CD4-positive, alpha-beta T cell treated with Interleukin-17A for 1 hour (primary cell): Measurements from ENCODE around the gene MACO1.
"Not testable (repeated sequence)": the region's sequence is repeated elsewhere in the genome, so short reads cannot be mapped to it uniquely, and the experiment has no call there.

Experiments
- DNase-seq: peaks from one replicate; pipeline ENCODE4 v3.0.0-alpha.2; 2020

MACO1 gene

DNA sequence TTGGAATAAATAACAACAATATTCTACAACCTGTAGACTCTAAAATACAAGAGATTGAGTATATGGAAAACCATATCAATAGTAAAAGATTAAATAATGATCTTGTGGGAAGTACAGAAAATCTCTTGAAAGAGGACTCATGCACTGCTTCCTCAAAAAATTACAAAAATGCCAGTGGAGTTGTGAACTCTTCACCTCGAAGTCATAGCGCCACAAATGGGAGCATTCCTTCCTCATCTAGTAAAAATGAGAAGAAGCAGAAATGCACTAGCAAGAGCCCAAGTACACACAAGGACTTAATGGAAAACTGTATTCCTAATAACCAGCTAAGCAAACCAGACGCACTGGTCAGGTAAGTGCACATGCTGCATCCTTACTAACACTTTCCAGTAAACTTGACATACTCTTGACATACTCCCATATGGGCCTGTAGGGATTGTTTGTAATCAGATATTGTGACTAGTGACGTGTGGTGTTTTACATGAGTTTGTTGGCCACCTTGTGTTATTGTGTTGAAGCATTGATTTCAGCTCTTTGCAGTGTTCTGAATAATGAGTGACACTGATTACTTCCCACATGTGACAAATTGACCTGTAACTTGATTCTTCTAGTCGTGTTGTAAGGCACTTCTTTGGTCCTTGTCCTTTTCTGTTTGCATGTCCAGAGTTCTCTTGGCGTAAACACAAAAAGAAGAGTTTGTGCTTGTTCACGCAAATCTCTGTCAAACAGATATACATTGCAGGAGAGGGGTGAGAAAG is 28.0 kb downstream of the MACO1 start:
- DNase-seq, result no peak

DNA sequence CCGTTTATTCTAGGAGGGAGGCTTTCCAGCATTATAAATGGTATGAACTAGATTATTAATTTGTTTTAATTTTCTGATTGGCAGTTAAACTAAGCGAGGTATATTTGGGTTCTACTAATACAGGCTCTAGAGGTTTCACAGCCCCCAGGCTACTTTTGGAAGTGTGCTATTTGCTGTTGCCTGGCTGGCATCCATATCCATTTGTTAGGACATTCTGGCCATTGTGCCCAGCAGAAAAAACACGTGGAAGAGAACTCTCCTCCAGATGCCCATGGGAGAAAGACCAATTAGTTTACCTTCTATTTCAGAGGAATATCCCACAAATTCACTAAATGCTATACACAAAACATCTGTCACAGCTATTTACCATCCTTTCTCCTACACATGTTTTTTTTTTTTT is 29.3 kb downstream of the MACO1 start:
- no peak for DNase-seq

DNA sequence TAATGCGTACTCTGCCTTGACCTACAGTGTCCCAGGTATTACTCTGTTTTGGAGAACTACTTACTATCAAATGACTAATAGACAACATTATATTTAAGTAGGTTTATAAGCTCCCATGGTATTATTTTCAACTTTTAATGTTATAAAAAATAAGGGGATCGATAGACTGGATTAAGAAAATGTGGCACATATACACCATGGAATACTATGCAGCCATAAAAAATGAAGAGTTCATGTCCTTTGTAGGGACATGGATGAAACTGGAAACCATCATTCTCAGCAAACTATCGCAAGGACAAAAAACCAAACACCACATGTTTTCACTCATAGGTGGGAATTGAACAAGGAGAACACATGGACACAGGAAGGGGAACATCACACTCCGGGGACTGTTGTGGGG is 30.1 kb downstream of the MACO1 start:
- not testable (repeated sequence) for DNase-seq

DNA sequence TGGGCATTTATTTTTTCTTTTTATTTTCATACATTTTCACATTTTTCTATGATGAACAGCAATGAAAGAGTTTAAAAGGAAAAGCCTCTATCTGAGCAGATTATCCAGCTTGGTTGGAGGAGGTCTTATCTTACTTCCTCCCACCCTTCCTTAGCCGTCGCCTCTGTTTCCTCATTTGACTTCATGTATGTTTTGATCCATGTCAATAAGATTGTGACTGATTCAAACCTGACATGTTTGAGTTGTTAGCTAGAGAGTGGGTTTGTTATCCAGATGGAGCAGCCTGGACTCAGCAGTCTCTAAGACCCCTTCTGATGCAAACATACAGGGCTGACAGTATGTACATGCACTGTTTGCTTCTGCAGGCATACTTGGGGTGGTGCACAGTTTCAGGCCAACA is 31.2 kb downstream of the MACO1 start:
- DNase-seq, result no peak

DNA sequence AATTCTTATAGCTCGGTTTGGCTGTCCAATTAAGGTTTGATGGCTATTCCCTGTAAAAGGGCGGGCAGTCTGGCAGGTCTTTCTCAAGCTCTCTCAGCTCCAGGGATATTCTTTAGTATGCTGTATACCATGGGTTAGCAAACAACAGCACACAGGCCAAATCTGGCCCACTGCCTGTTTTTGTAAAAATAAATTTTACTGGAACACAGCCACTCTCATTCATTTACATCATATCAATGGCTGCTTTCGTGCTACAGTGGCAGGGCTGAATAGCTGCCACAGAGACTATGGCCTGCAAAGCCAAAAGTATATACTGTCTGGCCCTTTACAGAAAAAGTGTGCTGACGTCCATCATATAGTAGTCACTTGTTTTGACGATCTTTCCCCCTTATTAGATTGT is 32.0 kb downstream of the MACO1 start:
- no peak for DNase-seq

DNA sequence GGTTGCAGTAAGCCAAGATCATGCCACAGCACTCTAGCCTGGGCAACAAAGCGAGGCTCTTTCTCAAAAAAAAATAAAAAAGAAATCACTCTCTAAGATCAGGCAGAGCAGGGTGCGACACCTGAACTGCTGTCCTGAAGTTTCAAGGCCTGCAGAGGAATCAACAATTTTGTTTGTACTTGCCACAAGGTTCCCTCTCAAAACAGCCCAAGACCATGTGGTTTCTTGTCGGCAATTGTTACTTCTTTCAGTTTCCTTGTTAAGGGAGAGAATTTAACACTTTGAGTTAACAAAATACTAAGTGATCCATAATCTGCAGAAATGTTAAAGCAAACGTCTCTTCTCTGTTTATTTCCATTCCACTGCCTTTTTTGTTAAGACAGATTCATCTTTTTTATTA is 36.5 kb downstream of the MACO1 start:
- no peak for DNase-seq

DNA sequence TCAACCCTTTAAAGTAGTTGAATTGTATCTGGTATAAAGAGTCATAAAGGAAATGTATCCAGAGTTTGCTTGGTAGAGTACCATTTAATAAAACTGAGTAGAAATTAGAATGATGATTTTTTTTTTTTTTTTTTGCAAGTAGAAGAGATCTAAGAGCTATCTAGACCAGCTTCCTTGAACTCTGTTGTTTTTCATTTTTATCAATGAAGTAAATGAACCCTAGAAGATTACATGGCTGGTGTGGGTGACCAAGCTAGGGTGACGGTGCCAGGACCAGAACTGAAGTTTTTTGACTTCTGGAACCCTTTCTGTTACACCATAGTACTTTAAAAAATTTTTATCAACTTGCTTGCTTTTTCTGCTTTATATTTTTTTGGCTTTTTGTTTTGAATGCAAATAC is 36.9 kb downstream of the MACO1 start:
- DNase-seq, result no peak

DNA sequence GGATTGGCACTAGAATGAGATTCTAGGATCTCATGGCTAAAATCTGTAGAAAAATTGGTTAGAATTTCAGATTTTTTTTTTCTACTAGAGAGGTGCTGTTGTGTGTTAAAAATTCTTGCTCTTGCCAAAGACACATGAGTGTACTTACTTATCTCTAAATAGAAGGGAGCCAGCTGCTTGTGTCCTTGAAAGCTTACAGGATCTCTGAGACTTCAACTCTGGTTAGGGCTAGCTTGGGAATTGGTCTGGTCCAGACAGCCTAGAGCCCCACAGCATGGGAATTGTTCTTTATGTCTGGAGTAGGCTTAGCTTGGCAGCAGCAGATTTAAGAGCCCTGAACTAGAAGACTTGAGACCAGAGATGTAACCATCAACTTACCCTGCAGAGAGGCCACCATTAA is 37.3 kb downstream of the MACO1 start:
- DNase-seq, result no peak

DNA sequence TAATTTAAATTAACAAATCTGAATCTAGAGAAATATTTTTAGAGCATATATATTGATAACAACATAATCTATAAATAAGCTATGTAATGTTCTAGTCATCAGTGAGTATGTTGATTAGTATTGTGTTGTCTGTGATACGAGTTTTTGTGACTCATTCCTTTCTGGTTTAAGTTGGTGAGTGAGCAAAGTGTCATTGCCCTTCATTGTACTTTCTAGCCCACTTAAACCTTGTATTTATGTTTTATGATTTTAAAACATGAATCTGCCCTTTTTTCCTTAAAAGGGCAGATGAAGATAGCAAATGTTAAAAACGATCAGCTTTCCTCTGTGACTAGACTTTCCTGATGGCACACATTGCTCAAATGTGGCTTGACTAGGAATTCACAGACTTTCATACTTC is 38.5 kb downstream of the MACO1 start:
- DNase-seq, result no peak

DNA sequence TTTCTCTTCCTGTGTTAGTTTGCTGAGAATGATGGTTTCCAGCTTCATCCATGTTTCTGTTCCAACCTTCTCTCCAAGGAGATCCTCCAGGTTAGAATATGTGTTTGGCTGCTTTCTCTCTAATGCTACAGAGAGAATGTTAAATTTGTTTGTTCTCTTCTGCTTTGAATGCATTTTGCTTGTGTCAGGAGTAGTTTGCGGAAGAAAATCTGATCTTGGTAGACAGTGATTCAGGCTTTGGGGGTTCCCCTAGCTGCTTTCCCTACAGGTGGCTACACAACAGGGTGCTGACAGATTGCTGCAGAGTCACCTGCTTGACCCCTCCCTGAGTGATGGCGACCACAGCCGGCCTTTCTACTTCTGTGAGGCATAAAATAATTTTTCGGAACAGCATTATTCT is 41.8 kb downstream of the MACO1 start:
- DNase-seq, result no peak

DNA sequence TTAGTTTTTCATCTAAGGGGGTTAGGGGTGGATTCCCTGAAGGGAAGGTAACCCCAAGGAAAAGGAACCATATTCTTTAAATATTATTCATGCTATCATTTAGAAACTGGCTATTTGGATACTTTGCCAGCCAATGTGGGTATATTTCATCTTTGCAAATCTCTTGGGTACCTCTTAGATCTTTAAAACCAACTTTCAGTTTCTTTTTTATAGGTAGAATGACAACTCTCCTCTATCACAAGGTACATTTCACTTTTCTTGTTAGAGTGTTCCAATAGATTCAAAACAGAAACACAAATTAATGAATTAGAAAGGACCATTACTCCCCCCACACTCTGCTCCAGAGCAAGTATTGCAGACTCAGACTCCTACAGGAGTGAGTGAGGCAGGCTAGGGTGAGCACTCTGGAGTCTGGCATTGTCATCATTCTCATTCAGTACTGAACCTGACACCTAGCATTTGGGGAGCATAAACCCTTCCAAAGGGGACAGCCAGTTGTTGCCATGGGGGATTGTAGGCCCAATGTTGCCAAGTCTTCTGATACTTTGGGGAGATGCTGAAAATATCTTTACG is 43.0 kb downstream of the MACO1 start:
- DNase-seq, result peak; percentile 7

DNA sequence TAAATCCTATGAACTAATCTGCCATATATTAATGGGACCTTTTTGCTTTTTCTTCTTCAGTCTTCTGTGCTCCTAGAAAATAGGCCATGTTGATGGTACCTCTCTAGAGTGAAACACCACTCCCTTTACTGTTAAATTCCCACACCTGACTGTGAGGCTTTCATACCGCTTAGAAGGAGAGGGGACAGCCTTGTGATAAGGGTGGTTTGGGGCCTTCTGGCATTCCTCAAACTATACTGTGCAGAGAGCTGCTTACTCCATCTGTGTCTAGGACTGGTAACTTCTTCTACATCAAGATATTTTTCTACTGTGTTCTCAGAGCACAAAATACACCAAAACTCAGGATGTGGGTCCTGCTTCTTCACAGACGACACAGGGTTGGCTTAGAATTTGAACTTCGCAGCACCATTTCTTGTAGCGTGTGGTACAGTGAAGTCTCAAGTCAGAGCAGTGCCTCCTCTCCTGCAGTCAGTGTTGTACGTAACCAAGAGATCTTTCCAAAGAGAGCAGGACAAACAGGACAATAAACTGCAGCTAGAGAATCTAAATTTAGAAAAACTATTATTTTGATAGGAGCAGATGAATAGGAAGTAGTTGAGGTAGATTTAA is 43.8 kb downstream of the MACO1 start:
- no peak for DNase-seq

DNA sequence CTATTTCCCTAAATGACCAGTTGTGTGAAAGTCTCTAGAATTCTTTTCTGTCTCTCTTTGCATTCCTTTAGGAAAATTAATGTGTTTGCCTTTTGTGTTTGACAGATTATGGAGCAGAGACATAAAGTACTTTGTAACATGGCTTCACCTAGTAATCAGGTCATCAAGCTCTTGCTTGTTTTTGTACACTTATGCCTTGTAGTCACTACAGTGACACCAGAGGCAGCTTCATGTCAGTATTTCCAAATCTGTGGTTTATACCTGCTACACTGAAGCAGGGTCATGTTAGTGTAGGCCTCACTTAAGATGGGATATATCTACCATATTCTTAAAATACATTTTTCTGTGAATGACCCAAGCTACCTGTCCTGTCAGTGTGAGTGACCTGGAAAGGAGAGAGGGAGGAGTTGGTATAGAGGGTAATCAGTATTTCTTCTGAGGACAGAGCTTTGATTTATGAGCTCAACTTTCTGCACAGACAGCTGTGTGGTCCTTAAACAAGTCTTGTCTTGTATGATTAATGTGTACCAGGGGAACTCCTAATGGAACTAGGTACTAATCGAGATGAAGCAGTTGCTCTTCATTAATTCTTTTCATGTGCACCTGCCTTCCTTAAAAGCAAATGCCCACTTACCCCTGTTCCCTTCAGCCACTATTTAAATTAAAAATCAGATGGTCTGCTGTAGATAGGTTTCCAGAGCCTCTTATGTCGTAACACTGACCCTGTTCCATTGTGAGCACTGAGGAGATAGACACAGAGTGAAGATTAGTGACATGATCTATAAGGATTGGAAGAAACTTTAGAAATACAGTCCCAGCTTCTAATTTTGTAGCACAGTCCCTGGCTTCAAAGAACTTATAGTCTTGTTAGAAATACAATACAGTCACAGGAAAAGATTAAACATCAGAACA is 45.7 kb downstream of the MACO1 start:
- no peak for DNase-seq

DNA sequence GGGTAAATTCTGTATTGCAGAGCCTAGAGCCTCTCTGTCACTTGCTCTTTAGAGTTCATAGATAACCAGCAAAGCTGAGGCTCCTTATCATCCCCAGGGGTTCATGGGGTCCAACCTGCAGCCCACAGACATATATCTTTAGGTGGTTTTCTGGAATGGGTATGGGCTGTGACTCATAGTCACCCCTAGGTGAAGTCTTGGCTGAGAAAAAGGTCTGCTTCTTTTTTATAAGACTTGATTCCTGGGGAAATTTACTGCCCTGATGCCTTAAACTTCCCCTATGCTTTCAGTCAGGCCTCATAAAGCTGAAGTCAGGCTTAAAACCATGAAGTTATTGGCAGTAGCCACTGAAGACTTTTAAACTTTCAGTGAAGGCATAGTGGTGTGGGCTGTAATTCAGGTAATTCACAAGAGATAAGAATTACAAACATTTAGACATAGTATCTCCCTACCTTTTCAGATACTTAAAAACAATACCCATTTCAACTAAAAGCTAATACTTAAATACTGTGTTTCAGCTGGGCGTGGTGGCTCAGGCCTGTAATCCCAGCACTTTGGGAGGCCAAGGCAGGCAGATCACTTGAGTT is 46.8 kb downstream of the MACO1 start:
- no peak for DNase-seq

DNA sequence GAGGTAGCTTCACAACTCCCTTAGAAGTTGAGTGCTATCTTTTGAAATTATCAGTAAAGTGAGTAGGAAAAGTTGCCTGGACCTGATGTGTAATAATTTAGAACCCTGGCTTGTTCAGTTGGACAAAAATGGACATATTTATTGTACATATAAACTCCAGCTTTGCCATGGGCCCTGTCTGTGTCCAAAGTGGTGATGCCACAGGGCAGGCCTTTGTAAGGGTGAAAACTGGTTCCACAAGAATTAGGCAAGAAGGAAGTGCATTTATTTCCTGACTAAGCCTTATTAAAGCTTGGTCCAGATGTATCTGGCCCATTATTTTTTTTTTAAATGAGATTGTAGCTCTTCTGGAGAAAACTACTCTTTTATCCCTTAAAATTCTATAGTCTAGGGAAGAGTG is 47.9 kb downstream of the MACO1 start:
- DNase-seq, result no peak

DNA sequence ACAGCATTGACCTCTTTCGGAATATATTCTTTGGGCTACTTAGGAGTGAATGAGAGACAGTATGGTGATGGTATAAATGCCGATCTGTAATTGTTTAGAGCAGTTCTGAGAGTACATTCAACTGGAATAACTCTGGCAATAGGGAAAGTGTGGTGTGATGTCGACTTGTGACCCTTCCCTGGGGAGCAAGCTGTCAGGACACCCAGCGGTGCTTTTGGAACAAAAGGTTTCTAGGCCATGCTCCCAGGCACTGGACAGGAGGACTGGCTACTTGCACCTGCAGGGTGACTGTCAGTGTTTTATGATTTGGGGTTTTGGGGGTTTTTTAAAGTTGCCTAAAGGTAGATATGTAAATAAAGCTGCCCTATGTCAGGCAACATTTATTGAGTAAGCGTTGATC is 50.9 kb downstream of the MACO1 start:
- no peak for DNase-seq

DNA sequence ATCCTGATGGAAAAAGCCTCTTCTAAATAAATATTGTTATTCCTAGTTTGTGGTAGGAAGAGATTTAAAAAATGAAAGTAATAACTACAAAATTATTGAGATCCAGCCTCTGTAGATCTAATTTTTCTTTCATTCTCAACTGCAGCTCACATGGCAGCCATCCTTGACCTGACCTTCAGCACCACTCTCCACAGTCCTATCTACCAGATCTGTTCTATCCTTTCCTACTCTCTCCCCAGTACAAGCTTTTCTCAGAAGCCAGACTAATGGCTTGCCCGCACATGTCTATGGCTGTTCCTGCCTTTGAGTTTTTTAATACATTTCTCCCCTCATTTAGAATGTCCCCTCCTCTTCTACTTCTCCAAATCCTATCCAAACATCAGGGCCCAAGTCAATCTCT is 51.5 kb downstream of the MACO1 start:
- DNase-seq, result no peak

DNA sequence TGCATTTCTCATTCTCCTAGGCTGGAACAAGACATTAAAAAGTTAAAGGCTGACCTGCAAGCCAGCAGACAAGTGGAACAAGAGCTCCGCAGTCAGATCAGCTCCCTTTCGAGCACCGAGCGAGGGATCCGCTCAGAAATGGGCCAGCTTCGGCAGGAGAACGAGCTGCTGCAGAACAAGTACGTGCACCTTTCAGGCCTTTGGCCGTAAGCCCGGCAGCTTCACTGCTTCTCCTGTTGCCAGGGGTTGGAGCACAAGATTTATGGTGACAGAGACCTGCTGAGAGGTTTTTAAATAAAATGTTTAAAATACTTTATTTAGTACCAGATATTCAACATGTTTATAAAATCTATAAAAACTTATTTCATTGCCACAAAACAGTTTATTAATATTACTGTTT is 53.4 kb downstream of the MACO1 start:
- DNase-seq, result no peak

DNA sequence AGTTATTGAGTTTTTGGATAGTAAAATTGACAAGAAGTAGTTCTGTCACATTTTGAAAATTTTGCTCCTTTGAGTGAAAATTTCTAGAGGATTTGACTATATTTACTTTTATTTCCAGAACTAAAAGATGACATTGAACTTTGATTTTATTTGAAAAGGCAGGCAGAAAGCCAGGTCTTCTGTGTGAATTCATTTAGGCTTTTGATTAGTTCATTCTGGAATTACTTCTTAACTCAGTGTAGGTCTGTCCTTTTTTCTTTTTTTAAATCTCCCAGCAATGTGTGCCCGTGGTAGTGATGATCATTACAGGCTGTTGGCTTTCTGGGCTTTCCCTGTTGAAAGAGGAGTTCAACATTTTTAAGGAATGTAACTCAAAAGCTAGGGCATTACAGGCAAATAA is 53.8 kb downstream of the MACO1 start:
- no peak for DNase-seq

DNA sequence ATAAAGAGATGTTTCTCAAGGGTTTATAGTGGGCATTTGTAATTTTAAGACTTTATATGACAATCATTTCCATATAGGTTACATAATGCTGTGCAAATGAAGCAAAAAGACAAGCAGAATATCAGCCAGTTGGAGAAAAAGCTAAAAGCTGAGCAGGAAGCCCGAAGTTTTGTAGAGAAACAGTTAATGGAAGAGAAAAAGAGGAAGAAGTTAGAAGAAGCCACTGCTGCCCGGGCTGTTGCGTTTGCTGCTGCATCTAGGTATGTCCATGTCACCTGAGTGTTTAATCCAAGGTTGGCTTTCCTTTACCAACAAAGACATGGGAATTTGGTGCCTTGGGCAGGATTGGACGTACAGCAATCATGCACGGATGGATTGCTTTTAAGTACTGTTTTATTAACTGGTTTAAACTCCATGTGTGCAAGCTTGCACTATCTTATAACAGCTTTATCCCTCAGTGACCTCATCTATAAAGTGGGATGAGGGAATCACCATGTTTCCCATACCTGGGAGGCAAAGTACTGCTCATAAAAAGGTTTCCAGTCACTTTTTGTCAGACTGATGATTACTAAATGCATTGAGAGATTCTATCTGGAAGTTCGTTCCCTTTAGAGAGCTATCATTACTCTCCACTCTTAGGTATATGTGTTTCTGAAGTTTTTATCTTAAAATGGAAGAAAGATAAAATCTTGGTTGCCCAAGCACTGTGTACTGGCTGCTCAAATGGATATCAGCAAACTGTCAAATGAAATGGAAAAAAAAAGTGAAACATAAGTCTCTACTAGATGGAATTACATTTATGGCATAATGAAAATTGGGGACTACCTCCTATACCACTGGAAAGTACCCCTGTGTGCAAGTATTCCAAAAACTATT is 55.1 kb downstream of the MACO1 start:
- DNase-seq, result no peak

DNA sequence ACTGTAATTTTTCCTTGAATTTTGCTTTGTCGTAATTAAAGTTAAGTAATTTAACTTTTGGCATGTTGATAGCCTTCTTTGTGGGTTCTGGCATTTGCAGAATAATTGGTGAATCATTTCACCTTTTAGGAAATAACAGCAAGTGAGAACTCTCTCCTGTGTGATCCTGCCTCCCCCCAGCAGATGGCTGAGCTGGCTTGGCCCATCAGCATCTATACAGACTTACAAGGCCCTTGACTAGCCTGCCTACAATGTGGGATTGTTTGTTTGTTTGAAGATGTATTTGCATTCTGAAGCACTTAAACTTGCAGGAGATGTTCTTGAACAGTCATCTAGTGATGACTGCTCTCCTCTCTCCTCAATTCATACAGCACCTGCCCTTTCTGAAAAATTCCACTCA is 55.9 kb downstream of the MACO1 start:
- DNase-seq, result no peak

DNA sequence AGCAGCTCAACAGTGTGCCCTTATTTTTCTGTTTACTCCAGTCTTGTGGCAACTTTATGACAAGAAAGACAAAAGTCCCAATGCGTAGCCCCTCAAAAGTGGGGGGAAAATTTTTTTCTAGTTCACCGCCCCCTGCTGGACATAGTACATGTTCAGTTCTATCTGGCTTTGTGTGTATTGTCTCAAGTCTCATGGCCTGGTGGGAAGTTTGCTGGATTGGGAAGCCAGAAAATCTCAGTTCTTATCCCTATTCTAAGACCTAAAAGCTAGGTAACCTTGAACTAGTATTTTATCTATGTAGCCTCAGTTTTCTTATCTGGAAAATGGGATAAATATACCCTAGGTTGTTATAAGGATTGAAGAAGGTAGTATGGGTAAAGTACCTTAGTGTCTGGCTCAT is 56.9 kb downstream of the MACO1 start:
- DNase-seq, result peak; percentile 39
